Measurements from ENCODE around the gene EIPR1.

- TF ChIP-seq, protein P1, sequence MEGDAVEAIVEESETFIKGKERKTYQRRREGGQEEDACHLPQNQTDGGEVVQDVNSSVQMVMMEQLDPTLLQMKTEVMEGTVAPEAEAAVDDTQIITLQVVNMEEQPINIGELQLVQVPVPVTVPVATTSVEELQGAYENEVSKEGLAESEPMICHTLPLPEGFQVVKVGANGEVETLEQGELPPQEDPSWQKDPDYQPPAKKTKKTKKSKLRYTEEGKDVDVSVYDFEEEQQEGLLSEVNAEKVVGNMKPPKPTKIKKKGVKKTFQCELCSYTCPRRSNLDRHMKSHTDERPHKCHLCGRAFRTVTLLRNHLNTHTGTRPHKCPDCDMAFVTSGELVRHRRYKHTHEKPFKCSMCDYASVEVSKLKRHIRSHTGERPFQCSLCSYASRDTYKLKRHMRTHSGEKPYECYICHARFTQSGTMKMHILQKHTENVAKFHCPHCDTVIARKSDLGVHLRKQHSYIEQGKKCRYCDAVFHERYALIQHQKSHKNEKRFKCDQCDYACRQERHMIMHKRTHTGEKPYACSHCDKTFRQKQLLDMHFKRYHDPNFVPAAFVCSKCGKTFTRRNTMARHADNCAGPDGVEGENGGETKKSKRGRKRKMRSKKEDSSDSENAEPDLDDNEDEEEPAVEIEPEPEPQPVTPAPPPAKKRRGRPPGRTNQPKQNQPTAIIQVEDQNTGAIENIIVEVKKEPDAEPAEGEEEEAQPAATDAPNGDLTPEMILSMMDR (conservative IDR thresholded peaks at IDR 0.05), result no peak
- no peak for TF ChIP-seq EZH2 (IDR thresholded peaks at IDR 0.05; ENCODE audit: low read depth)
Observed at GRCh38 chr2:3342324-3342723, 35.3 kb downstream of the EIPR1 start.
